ENCODE measurements around the gene GRIN2C.

DNA sequence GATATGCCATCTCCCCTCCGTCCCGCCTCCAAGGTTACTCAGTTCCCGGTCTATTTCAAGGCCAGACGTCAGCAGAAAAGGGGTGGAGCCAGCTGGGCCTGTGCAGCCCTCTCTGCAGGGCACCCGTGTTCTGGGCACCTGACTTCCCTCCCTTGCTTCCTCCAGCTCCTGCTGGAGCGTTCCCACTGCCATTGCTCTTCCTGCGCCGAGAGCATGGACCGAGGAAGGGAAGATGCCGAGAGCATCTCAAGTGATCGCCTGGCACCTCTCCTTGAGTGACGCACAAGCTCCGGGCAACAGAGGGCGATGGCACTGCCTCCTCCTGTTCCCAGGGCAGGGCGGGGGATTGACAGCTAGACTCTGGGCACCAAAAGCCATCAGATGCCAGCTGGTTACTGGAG is 54.1 kb downstream of the GRIN2C start:
- TF ChIP-seq, protein P1, sequence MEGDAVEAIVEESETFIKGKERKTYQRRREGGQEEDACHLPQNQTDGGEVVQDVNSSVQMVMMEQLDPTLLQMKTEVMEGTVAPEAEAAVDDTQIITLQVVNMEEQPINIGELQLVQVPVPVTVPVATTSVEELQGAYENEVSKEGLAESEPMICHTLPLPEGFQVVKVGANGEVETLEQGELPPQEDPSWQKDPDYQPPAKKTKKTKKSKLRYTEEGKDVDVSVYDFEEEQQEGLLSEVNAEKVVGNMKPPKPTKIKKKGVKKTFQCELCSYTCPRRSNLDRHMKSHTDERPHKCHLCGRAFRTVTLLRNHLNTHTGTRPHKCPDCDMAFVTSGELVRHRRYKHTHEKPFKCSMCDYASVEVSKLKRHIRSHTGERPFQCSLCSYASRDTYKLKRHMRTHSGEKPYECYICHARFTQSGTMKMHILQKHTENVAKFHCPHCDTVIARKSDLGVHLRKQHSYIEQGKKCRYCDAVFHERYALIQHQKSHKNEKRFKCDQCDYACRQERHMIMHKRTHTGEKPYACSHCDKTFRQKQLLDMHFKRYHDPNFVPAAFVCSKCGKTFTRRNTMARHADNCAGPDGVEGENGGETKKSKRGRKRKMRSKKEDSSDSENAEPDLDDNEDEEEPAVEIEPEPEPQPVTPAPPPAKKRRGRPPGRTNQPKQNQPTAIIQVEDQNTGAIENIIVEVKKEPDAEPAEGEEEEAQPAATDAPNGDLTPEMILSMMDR (IDR thresholded peaks at IDR 0.05; ENCODE audit: low read depth, low read length): no peak
- no peak for TF ChIP-seq POLR2A (IDR thresholded peaks at IDR 0.05; ENCODE audit: extremely low read depth, insufficient read length)
- TF ChIP-seq, protein P2, sequence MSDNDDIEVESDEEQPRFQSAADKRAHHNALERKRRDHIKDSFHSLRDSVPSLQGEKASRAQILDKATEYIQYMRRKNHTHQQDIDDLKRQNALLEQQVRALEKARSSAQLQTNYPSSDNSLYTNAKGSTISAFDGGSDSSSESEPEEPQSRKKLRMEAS (IDR thresholded peaks at IDR 0.05; ENCODE audit: low read depth, low read length): no peak
- TF ChIP-seq MYC (IDR thresholded peaks at IDR 0.05; ENCODE audit: low read depth, low read length): no peak

Data from NB4 (cell line).